ENCODE data around the gene ARMC6.

DNA sequence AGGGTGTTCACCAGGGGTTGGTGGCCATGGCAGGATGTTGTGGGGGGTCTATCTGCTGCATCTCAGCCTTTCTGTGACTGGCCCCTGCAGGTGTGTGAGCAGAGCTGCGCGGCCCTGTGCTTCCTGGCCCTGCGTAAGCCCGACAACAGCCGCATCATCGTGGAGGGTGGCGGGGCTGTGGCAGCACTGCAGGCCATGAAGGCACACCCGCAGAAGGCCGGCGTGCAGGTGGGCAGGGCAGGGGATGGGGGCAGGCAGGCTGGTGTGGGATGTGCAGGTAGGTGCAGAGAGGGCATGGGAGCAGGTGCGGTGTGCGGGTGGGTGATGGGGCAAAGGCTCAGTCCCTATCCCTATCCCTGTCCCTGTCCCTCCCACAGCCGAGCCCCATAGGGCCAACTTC, 22.3 kb downstream of the ARMC6 start:
- TF ChIP-seq, protein P1, sequence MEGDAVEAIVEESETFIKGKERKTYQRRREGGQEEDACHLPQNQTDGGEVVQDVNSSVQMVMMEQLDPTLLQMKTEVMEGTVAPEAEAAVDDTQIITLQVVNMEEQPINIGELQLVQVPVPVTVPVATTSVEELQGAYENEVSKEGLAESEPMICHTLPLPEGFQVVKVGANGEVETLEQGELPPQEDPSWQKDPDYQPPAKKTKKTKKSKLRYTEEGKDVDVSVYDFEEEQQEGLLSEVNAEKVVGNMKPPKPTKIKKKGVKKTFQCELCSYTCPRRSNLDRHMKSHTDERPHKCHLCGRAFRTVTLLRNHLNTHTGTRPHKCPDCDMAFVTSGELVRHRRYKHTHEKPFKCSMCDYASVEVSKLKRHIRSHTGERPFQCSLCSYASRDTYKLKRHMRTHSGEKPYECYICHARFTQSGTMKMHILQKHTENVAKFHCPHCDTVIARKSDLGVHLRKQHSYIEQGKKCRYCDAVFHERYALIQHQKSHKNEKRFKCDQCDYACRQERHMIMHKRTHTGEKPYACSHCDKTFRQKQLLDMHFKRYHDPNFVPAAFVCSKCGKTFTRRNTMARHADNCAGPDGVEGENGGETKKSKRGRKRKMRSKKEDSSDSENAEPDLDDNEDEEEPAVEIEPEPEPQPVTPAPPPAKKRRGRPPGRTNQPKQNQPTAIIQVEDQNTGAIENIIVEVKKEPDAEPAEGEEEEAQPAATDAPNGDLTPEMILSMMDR (IDR thresholded peaks at IDR 0.05), result no peak
- TF ChIP-seq POLR2A (IDR thresholded peaks at IDR 0.05; ENCODE audit: low read depth), result no peak
- TF ChIP-seq POLR2AphosphoS5 (IDR thresholded peaks at IDR 0.05), result no peak
- no peak for TF ChIP-seq EP300 (IDR thresholded peaks at IDR 0.05)
